HEK293 (cell line): ENCODE results near the gene CLIP1.
"Not testable (repeated sequence)": the region's sequence is repeated elsewhere in the genome, so short reads cannot be mapped to it uniquely, and the experiment has no call there.

Experiments
- CTCF ChIA-PET: fragments of 350-600 bp; formaldehyde crosslinking; extraction: SDS; loops from one replicate; lab custom pipeline; 2021; ENCODE audit warnings: antibody characterized with exemption; lab: Yijun Ruan, JAX
- POLR2A ChIA-PET: fragments of 300-600 bp; formaldehyde crosslinking; extraction: SDS; loops from one replicate; lab custom pipeline; 2020; ENCODE audit warnings: antibody characterized with exemption, inconsistent platforms; lab: Yijun Ruan, JAX
- H3K27ac ChIP-seq: fragments of 200-500 bp; sonication (Bioruptor generic); 2 replicates; pipeline ENCODE4 v1.5.1; 2014; ENCODE audit warnings: low read depth, low read length, control low read depth, inconsistent platforms; ENCODE audit errors: extremely low read depth
- H3K36me3 ChIP-seq, 2 experiments: fragments of 200-500 bp in 1 of 2; sonication (Bioruptor generic) in 1 of 2; 1 replicate in 1 of 2; 2 replicates in 1 of 2; pipeline ENCODE4 v1.5.1; 2014 to 2017; ENCODE audit warnings: inconsistent platforms in 2 of 2, low read length in 2 of 2; ENCODE audit not compliant: control insufficient read depth in 2 of 2, insufficient read depth in 1 of 2
- H3K4me1 ChIP-seq: fragments of 200-500 bp; sonication (Bioruptor generic); 2 replicates; pipeline ENCODE4 v1.5.1; 2014; ENCODE audit warnings: mild to moderate bottlenecking, low read length, inconsistent platforms; ENCODE audit not compliant: control insufficient read depth, insufficient read depth
- H3K4me3 ChIP-seq: 2 replicates; pipeline ENCODE4 v1.5.1; 2011; ENCODE audit warnings: low read depth, mild to moderate bottlenecking, control low read depth, low read length, moderate library complexity
- H3K9me3 ChIP-seq: fragments of 200-500 bp; sonication (Bioruptor generic); 2 replicates; pipeline ENCODE4 v1.5.1; 2014; ENCODE audit warnings: low read depth, low read length, inconsistent platforms; ENCODE audit not compliant: control insufficient read depth, insufficient read depth
- FEZF1 ChIP-seq: fragments of 450-650 bp; formaldehyde crosslinking; IDR thresholded peaks from 2 replicates; pipeline ENCODE4 v1.5.1; 2016; ENCODE audit warnings: missing biosample characterization, missing genetic modification characterization
- GLI2 ChIP-seq: fragments of 450-650 bp; formaldehyde crosslinking; IDR thresholded peaks from 2 replicates; pipeline ENCODE4; 2017; ENCODE audit warnings: missing biosample characterization, missing genetic modification characterization, low read depth, borderline replicate concordance
- PRDM6 ChIP-seq: fragments of 450-650 bp; formaldehyde crosslinking; IDR thresholded peaks from 2 replicates; pipeline ENCODE4 v1.5.1; 2017; ENCODE audit warnings: missing biosample characterization, missing genetic modification characterization
- SETDB1 ChIP-seq: IDR thresholded peaks from one replicate; pipeline ENCODE4 v1.6.1; 2017; ENCODE audit warnings: mild to moderate bottlenecking, low read length, moderate library complexity, mixed read lengths; ENCODE audit not compliant: insufficient read length
- SP7 ChIP-seq: fragments of 450-650 bp; formaldehyde crosslinking; IDR thresholded peaks from 2 replicates; pipeline ENCODE4 v1.5.1; 2016; ENCODE audit warnings: missing biosample characterization, missing genetic modification characterization
- TRIM28 ChIP-seq: IDR thresholded peaks from 2 replicates; pipeline ENCODE4 v1.6.1; 2011; ENCODE audit warnings: low read length, control low read depth, borderline replicate concordance
- ZBTB48 ChIP-seq: fragments of 450-650 bp; formaldehyde crosslinking; IDR thresholded peaks from 2 replicates; pipeline ENCODE4 v1.5.1; 2016; ENCODE audit warnings: missing biosample characterization, missing genetic modification characterization
- ZFP69B ChIP-seq: fragments of 450-650 bp; formaldehyde crosslinking; IDR thresholded peaks from 2 replicates; pipeline ENCODE4 v1.5.1; 2016; ENCODE audit warnings: missing biosample characterization, missing genetic modification characterization
- ZNF169 ChIP-seq: fragments of 450-650 bp; formaldehyde crosslinking; IDR thresholded peaks from 2 replicates; pipeline ENCODE4 v1.5.1; 2016; ENCODE audit warnings: missing biosample characterization, missing genetic modification characterization
- ZNF175 ChIP-seq: fragments of 450-650 bp; formaldehyde crosslinking; IDR thresholded peaks from 2 replicates; pipeline ENCODE4 v1.5.1; 2016; ENCODE audit warnings: missing biosample characterization, missing genetic modification characterization
- ZNF184 ChIP-seq: fragments of 450-650 bp; IDR thresholded peaks from 2 replicates; pipeline ENCODE4 v1.5.1; 2018; ENCODE audit warnings: missing biosample characterization, mild to moderate bottlenecking, missing genetic modification characterization
- ZNF571 ChIP-seq: fragments of 450-650 bp; formaldehyde crosslinking; IDR thresholded peaks from 2 replicates; pipeline ENCODE4 v1.5.0; 2017; ENCODE audit warnings: missing biosample characterization, missing genetic modification characterization
- ZNF658 ChIP-seq: fragments of 450-650 bp; formaldehyde crosslinking; IDR thresholded peaks from 2 replicates; pipeline ENCODE4; 2016; ENCODE audit warnings: missing biosample characterization, missing genetic modification characterization
- ZNF660 ChIP-seq: fragments of 450-650 bp; IDR thresholded peaks from 2 replicates; pipeline ENCODE4 v1.5.1; 2018; ENCODE audit warnings: missing biosample characterization, mild to moderate bottlenecking, missing genetic modification characterization
- ZNF747 ChIP-seq: fragments of 450-650 bp; formaldehyde crosslinking; IDR thresholded peaks from 2 replicates; pipeline ENCODE4 v1.5.1; 2016; ENCODE audit warnings: missing biosample characterization, missing genetic modification characterization
- ZNF76 ChIP-seq: fragments of 450-650 bp; formaldehyde crosslinking; IDR thresholded peaks from 2 replicates; pipeline ENCODE4; 2016; ENCODE audit warnings: low read depth, missing biosample characterization, missing genetic modification characterization, borderline replicate concordance
- ZNF837 ChIP-seq: fragments of 450-650 bp; formaldehyde crosslinking; IDR thresholded peaks from 2 replicates; pipeline ENCODE4 v1.5.1; 2016; ENCODE audit warnings: missing biosample characterization, missing genetic modification characterization
- TF ChIP-seq, protein P1 (sequence below): fragments of 450-650 bp; formaldehyde crosslinking; IDR thresholded peaks from 2 replicates; pipeline ENCODE4 v1.5.1; 2017; ENCODE audit warnings: missing biosample characterization, missing genetic modification characterization
- TF ChIP-seq, protein P2 (sequence below): fragments of 450-650 bp; formaldehyde crosslinking; IDR thresholded peaks from 2 replicates; pipeline ENCODE4; 2016; ENCODE audit warnings: missing biosample characterization, missing genetic modification characterization

CLIP1 gene

DNA sequence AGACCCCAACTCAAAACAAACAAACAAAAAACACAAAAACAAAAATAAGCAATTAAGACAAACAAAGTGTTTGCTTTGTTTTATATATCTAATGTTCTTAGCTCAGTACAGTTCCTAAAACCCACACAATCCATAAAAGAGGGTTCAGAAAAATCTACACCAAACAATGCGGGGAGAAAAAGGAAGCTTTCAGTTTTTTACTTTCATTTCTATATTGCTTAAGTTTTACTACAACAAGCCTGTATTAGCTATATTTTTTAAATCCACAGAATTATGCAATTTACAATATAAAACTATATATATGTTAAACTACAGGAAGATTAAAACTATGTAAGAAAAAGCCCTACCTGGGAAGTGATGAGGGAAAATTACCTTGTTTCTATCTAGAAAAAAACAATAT is 41.4 kb downstream of the CLIP1 start:
- Histone ChIP-seq H3K4me1 (no peaks in the 10 kb centered on the region), H3K9me3 (no peaks in the 10 kb centered on the region), H3K27ac (no peak overlapping the region), H3K36me3 (peaks cover 21 to 24% of the 10 kb centered on the region in 2 experiments; a peak in 2 of 3 replicates), H3K4me3 (no peak overlapping the region)
- CTCF ChIA-PET = interaction anchor here (1.0 kb wide), 2 partner anchors 10 to 34 kb away, joined by 3 read pairs; no protein-coding TSS in a partner anchor
- POLR2A ChIA-PET = no interaction called here
- TF ChIP-seq, protein P1, sequence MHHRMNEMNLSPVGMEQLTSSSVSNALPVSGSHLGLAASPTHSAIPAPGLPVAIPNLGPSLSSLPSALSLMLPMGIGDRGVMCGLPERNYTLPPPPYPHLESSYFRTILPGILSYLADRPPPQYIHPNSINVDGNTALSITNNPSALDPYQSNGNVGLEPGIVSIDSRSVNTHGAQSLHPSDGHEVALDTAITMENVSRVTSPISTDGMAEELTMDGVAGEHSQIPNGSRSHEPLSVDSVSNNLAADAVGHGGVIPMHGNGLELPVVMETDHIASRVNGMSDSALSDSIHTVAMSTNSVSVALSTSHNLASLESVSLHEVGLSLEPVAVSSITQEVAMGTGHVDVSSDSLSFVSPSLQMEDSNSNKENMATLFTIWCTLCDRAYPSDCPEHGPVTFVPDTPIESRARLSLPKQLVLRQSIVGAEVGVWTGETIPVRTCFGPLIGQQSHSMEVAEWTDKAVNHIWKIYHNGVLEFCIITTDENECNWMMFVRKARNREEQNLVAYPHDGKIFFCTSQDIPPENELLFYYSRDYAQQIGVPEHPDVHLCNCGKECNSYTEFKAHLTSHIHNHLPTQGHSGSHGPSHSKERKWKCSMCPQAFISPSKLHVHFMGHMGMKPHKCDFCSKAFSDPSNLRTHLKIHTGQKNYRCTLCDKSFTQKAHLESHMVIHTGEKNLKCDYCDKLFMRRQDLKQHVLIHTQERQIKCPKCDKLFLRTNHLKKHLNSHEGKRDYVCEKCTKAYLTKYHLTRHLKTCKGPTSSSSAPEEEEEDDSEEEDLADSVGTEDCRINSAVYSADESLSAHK = no peak
- TF ChIP-seq, all 188 proteins: peak for 0

GRCh38 chr12:122376751-122377150 is 45.7 kb downstream of the CLIP1 start:
- H3K4me3 ChIP-seq, H3K9me3 ChIP-seq, H3K4me1 ChIP-seq, H3K27ac ChIP-seq: not testable (repeated sequence)
- peaks cover 31% of the 10 kb centered on the region in 2 experiments; a peak in 2 of 3 replicates for H3K36me3 ChIP-seq
- ChIA-PET CTCF (interaction anchor here (0.7 to 2.5 kb wide), 2 partner anchors 21 to 174 kb away, joined by 3 to 9 read pairs; no protein-coding TSS in a partner anchor), POLR2A (interaction anchor here (0.7 kb wide), 1 partner anchor 131 kb away, joined by 7 read pairs; no protein-coding TSS in a partner anchor)

GRCh38 chr12:122374707-122375106 is 47.8 kb downstream of the CLIP1 start:
- Histone ChIP-seq H3K36me3 (peaks cover 31% of the 10 kb centered on the region in 2 experiments; a peak in 2 of 3 replicates), H3K4me3 (no peak overlapping the region), H3K9me3 (no peaks in the 10 kb centered on the region), H3K27ac (no peak overlapping the region), H3K4me1 (no peaks in the 10 kb centered on the region; the same call in 1 of the 2 replicates)
- POLR2A ChIA-PET = interaction anchor here (0.6 to 0.7 kb wide), 3 partner anchors 27 to 378 kb away, joined by 3 to 7 read pairs (median 4); partner anchors contain the start of genes DENR and ZCCHC8
- no peak for TF ChIP-seq ZNF658 (tag by site-specific recombination)
- CTCF ChIA-PET = interaction anchor here (0.6 to 1.1 kb wide), 2 partner anchors 103 to 426 kb away, joined by 3 to 8 read pairs; no protein-coding TSS in a partner anchor

DNA sequence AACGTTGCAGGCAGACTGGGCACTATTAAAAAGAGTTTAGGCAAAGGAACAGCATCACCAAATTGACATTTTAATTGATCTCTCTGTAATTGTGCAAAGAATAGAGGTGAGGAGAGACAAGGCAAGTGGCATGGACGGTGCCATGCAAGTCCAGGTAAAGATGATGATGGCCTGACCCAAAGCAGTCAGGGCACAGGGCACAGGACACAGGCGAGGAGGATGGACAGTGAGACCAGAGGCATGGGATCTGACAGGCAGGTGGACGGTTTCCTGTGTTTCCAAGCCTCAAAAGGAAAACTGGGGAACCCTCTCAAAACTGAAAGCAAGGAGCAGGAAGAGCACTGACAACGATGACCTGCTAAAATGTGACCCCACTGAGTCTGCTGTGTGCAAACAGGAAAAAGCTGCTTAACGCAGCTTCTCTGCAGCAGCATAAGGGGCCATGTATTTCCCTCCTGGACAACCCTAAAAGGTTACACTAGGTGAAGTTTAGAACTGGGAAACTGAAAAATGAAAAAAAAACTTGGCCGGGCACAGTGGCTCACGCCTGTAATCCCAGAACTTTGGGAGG is 50.9 kb downstream of the CLIP1 start:
- Histone ChIP-seq H3K9me3 (no peaks in the 10 kb centered on the region), H3K27ac (no peak overlapping the region), H3K4me3 (no peak overlapping the region), H3K36me3 (peaks cover 8 to 12% of the 10 kb centered on the region in 2 experiments; a peak in 2 of 3 replicates), H3K4me1 (peaks cover 11% of the 10 kb centered on the region)
- ChIA-PET POLR2A (interaction anchor here (1.5 kb wide), 1 partner anchor 28 kb away, joined by 3 read pairs; no protein-coding TSS in a partner anchor), CTCF (interaction anchor here (0.8 to 2.1 kb wide), 3 partner anchors 16 to 100 kb away, joined by 3 to 9 read pairs (median 4); no protein-coding TSS in a partner anchor)
- TF ChIP-seq GLI2 (tag by site-specific recombination) = no peak
- TF ChIP-seq ZNF175 (tag by site-specific recombination) = no peak
- no peak for TF ChIP-seq ZNF76
- no peak for TF ChIP-seq ZNF169 (tag by site-specific recombination)
- TF ChIP-seq TRIM28 = no peak
- TF ChIP-seq SP7 = no peak
- TF ChIP-seq ZNF747 = no peak
- no peak for TF ChIP-seq FEZF1 (tag by site-specific recombination)
- no peak for TF ChIP-seq ZNF571 (tag by site-specific recombination)
- TF ChIP-seq SETDB1 = no peak
- no peak for TF ChIP-seq ZNF184 (tag by site-specific recombination)
- TF ChIP-seq ZBTB48 (tag by site-specific recombination) = no peak
- TF ChIP-seq, protein P2, sequence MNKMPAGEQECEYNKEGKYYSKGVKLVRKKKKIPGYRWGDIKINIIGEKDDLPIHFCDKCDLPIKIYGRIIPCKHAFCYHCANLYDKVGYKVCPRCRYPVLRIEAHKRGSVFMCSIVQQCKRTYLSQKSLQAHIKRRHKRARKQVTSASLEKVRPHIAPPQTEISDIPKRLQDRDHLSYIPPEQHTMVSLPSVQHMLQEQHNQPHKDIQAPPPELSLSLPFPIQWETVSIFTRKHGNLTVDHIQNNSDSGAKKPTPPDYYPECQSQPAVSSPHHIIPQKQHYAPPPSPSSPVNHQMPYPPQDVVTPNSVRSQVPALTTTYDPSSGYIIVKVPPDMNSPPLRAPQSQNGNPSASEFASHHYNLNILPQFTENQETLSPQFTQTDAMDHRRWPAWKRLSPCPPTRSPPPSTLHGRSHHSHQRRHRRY = no peak
- TF ChIP-seq ZFP69B (tag by site-specific recombination) = no peak
- no peak for TF ChIP-seq PRDM6 (tag by site-specific recombination)
- TF ChIP-seq ZNF660 (tag by site-specific recombination) = no peak
- TF ChIP-seq ZNF837 = no peak
